ENCODE results near the gene MORC1.

- no peak for TF ChIP-seq CTCF (IDR thresholded peaks at IDR 0.05)
- TF ChIP-seq EP300 (IDR thresholded peaks at IDR 0.05), result no peak
- TF ChIP-seq POLR2A (IDR thresholded peaks at IDR 0.05), result no peak
Observed at GRCh38 chr3:108970561-108970960, 147.4 kb downstream of the MORC1 start.
